MG63 (cell line): ENCODE measurements around the gene DHH. TPM values are rescaled to one million over a fixed set of nuclear protein-coding genes. Genes with fewer than 3 reads are reported as not detected.

Source experiments
- DNase-seq: peaks from one replicate; pipeline ENCODE4 v3.0.0-alpha.2; 2020
- H3K27me3 ChIP-seq: fragments of 250-450 bp; sonication (Bioruptor Pico); 2 replicates; pipeline ENCODE4 v1.5.1; 2020; ENCODE audit warnings: mild to moderate bottlenecking, moderate library complexity
- H3K36me3 ChIP-seq: fragments of 250-450 bp; sonication (Bioruptor Pico); 2 replicates; pipeline ENCODE4 v1.5.1; 2020; ENCODE audit warnings: mild to moderate bottlenecking, moderate library complexity
- H3K4me3 ChIP-seq: fragments of 250-450 bp; sonication (Bioruptor Pico); 2 replicates; pipeline ENCODE4 v1.5.1; 2020; ENCODE audit warnings: mild to moderate bottlenecking, moderate library complexity
- H3K9me3 ChIP-seq: fragments of 250-450 bp; sonication (Bioruptor Pico); 2 replicates; pipeline ENCODE4 v1.5.1; 2020; ENCODE audit warnings: mild to moderate bottlenecking, moderate library complexity
- total RNA-seq: library from RNA; depleted of rRNA; stranded (reverse); fragments of >200 nt; shearing (Covaris generic); gene quantifications from 2 replicates; pipeline ENCODE4 v1.2.3, GENCODE V29; 2014; ENCODE audit warnings: low replicate concordance

The DHH gene
- total RNA-seq, 1 experiment from 2014 or later, result not detected

- Histone ChIP-seq H3K27me3 (no peaks in the 10 kb centered on the region), H3K4me3 (peak within 1 kb of the TSS; percentile 82), H3K9me3 (no peaks in the 10 kb centered on the region), H3K36me3 (peaks cover 21% of the 10 kb centered on the region)
- peak; percentile 97 for DNase-seq
Observed at GRCh38 chr12:49060237-49061156, 34.1 kb downstream of the DHH start, which contains the start of gene KMT2D. Gene KMT2D, minus strand, starts transcription at chr12:49060794. Its CDS starts 5,470 bp downstream, at chr12:49055324.

GRCh38 chr12:49059299-49060171 is 35.1 kb downstream of the DHH start:
- DNase-seq, result no peak
- Histone ChIP-seq H3K27me3 (no peaks in the 10 kb centered on the region), H3K9me3 (no peaks in the 10 kb centered on the region), H3K4me3 (peak overlapping the region; percentile 82), H3K36me3 (peaks cover 31% of the 10 kb centered on the region)

- H3K4me3 ChIP-seq, result peak overlapping the region; percentile 82
- no peak for DNase-seq
- H3K9me3 ChIP-seq, result no peaks in the 10 kb centered on the region
- H3K27me3 ChIP-seq, result no peaks in the 10 kb centered on the region
- H3K36me3 ChIP-seq, result peaks cover 32% of the 10 kb centered on the region
Observed at GRCh38 chr12:49059045-49059298, 35.6 kb downstream of the DHH start.

- peak overlapping the region; percentile 82 for H3K4me3 ChIP-seq
- H3K9me3 ChIP-seq, result no peaks in the 10 kb centered on the region
- peaks cover 35% of the 10 kb centered on the region for H3K36me3 ChIP-seq
- no peaks in the 10 kb centered on the region for H3K27me3 ChIP-seq
- no peak for DNase-seq
Observed at GRCh38 chr12:49058366-49059044, 36.1 kb downstream of the DHH start.

GRCh38 chr12:49057888-49058287 is 36.7 kb downstream of the DHH start:
- H3K4me3 ChIP-seq, result peak overlapping the region; percentile 82
- H3K9me3 ChIP-seq, result no peaks in the 10 kb centered on the region
- H3K27me3 ChIP-seq, result no peaks in the 10 kb centered on the region
- DNase-seq, result no peak
- H3K36me3 ChIP-seq, result peaks cover 40% of the 10 kb centered on the region

- H3K27me3 ChIP-seq, result no peaks in the 10 kb centered on the region
- no peak overlapping the region for H3K4me3 ChIP-seq
- no peak for DNase-seq
- peaks cover 46% of the 10 kb centered on the region for H3K36me3 ChIP-seq
- no peaks in the 10 kb centered on the region for H3K9me3 ChIP-seq
Observed at GRCh38 chr12:49055978-49056754, 38.4 kb downstream of the DHH start.

GRCh38 chr12:49055092-49055491 is 39.5 kb downstream of the DHH start:
- Histone ChIP-seq H3K4me3 (no peak overlapping the region), H3K36me3 (peaks cover 56% of the 10 kb centered on the region), H3K9me3 (no peaks in the 10 kb centered on the region), H3K27me3 (no peaks in the 10 kb centered on the region)
- no peak for DNase-seq

- DNase-seq, result no peak
- H3K4me3 ChIP-seq, result no peak overlapping the region
- no peaks in the 10 kb centered on the region for H3K9me3 ChIP-seq
- H3K27me3 ChIP-seq, result no peaks in the 10 kb centered on the region
- peaks cover 60% of the 10 kb centered on the region for H3K36me3 ChIP-seq
Observed at GRCh38 chr12:49054524-49054923, 40.1 kb downstream of the DHH start.

GRCh38 chr12:49054096-49054495 is 40.5 kb downstream of the DHH start:
- Histone ChIP-seq H3K9me3 (no peaks in the 10 kb centered on the region), H3K27me3 (no peaks in the 10 kb centered on the region), H3K4me3 (no peak overlapping the region), H3K36me3 (peaks cover 60% of the 10 kb centered on the region)
- no peak for DNase-seq

GRCh38 chr12:49052451-49053208 is 42.0 kb downstream of the DHH start:
- DNase-seq, result no peak
- Histone ChIP-seq H3K27me3 (no peaks in the 10 kb centered on the region), H3K9me3 (no peaks in the 10 kb centered on the region), H3K4me3 (no peak overlapping the region), H3K36me3 (peaks cover 65% of the 10 kb centered on the region)

- Histone ChIP-seq H3K4me3 (no peak overlapping the region), H3K36me3 (peaks cover 67% of the 10 kb centered on the region), H3K27me3 (no peaks in the 10 kb centered on the region), H3K9me3 (no peaks in the 10 kb centered on the region)
- no peak for DNase-seq
Observed at GRCh38 chr12:49051777-49052438, 42.7 kb downstream of the DHH start.

GRCh38 chr12:49051373-49051764 is 43.2 kb downstream of the DHH start:
- no peaks in the 10 kb centered on the region for H3K9me3 ChIP-seq
- no peak for DNase-seq
- no peak overlapping the region for H3K4me3 ChIP-seq
- no peaks in the 10 kb centered on the region for H3K27me3 ChIP-seq
- peaks cover 68% of the 10 kb centered on the region for H3K36me3 ChIP-seq

GRCh38 chr12:49050507-49051372 is 43.9 kb downstream of the DHH start:
- H3K36me3 ChIP-seq, result peaks cover 73% of the 10 kb centered on the region
- no peak for DNase-seq
- H3K4me3 ChIP-seq, result no peak overlapping the region
- H3K9me3 ChIP-seq, result no peaks in the 10 kb centered on the region
- no peaks in the 10 kb centered on the region for H3K27me3 ChIP-seq

- no peak for DNase-seq
- H3K36me3 ChIP-seq, result peaks cover 70% of the 10 kb centered on the region
- no peaks in the 10 kb centered on the region for H3K9me3 ChIP-seq
- H3K4me3 ChIP-seq, result no peak overlapping the region
- H3K27me3 ChIP-seq, result no peaks in the 10 kb centered on the region
Observed at GRCh38 chr12:49049566-49050224, 44.9 kb downstream of the DHH start.
